Measurements from ENCODE around the gene MVK.

DNA sequence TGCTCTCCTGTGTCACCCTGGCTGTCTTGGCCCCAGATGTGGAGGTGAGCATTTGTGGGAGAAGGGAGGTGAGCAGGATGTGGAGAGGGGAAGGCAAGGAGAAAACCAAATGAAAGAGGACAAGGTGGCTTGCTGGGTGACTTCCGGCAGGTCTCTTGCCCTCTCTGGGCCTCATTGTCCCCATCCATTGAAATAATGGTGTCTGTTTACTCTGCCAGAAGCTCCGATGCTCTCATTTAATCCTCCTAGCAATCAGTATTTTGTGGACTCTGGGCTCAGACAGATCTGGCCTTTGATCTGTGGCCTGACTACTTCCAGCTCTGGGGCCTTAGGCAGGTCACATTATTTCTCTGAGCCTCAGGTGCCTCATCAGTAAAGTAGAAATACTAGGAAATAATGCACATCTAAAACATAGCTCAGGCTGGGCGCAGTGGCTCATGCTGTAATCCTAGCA is 30.6 kb downstream of the MVK start:
- TF ChIP-seq, protein P1, sequence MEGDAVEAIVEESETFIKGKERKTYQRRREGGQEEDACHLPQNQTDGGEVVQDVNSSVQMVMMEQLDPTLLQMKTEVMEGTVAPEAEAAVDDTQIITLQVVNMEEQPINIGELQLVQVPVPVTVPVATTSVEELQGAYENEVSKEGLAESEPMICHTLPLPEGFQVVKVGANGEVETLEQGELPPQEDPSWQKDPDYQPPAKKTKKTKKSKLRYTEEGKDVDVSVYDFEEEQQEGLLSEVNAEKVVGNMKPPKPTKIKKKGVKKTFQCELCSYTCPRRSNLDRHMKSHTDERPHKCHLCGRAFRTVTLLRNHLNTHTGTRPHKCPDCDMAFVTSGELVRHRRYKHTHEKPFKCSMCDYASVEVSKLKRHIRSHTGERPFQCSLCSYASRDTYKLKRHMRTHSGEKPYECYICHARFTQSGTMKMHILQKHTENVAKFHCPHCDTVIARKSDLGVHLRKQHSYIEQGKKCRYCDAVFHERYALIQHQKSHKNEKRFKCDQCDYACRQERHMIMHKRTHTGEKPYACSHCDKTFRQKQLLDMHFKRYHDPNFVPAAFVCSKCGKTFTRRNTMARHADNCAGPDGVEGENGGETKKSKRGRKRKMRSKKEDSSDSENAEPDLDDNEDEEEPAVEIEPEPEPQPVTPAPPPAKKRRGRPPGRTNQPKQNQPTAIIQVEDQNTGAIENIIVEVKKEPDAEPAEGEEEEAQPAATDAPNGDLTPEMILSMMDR (IDR thresholded peaks at IDR 0.05), result no peak
- no peak for TF ChIP-seq POLR2A (IDR thresholded peaks at IDR 0.05)

Data from right lobe of liver (tissue), 4 donors.